IMR-90 (cell line): ENCODE data around the gene PRKAB1. TPM values are rescaled to one million over a fixed set of nuclear protein-coding genes. Genes with fewer than 3 reads are reported as not detected.
A peak's percentile ranks its signal among the peaks of the same experiment; 100 is the strongest.

Source experiments
- ATAC-seq: fragments of 200-7000 bp; cut with Tn5 transposase; 2 replicates; pipeline ENCODE4 v1.9.1; 2020; ENCODE audit warnings: low read depth, mild to moderate bottlenecking, moderate library complexity
- BruUV-seq: library from RNA; stranded (reverse); fragments of 400-500 nt; replicated peaks from 2 replicates; lab custom pipeline; 2021; lab: Mats Ljungman, UMichigan
- CTCF ChIA-PET: fragments of 300-600 bp; formaldehyde crosslinking; extraction: SDS; loops from one replicate; lab custom pipeline; 2021; ENCODE audit warnings: antibody characterized with exemption; lab: Yijun Ruan, JAX
- POLR2A ChIA-PET: fragments of 300-600 bp; sonication (Branson Sonifier 250); formaldehyde crosslinking; loops from one replicate; lab custom pipeline; 2022; ENCODE audit warnings: antibody characterized with exemption; ENCODE audit not compliant: unreplicated experiment; lab: Charles Lee
- DNase-seq: peaks from one replicate; pipeline ENCODE4 v3.0.0; 2013
- H2AFZ ChIP-seq: replicated peaks from 2 replicates; pipeline ENCODE3; 2013; ENCODE audit warnings: low read length, mild to moderate bottlenecking; ENCODE audit not compliant: poor library complexity
- H2AK5ac ChIP-seq: 2 replicates; pipeline ENCODE4 v1.6.1; 2013; ENCODE audit warnings: low read depth, low read length, inconsistent platforms
- H2AK9ac ChIP-seq: replicated peaks from 2 replicates; pipeline ENCODE3; 2013; ENCODE audit warnings: mild to moderate bottlenecking, low read depth, low read length, moderate library complexity; ENCODE audit not compliant: poor library complexity
- H2BK120ac ChIP-seq: 2 replicates; pipeline ENCODE4 v1.6.1; 2013; ENCODE audit warnings: low read depth, low read length, inconsistent platforms
- H2BK15ac ChIP-seq: 3 replicates; pipeline ENCODE4 v1.6.1; 2013; ENCODE audit warnings: low read depth, low read length, inconsistent platforms
- H2BK20ac ChIP-seq: 2 replicates; pipeline ENCODE4 v1.6.1; 2013; ENCODE audit warnings: low read depth, mild to moderate bottlenecking, inconsistent platforms, low read length, moderate library complexity
- H2BK5ac ChIP-seq: 2 replicates; pipeline ENCODE4 v1.6.1; 2013; ENCODE audit warnings: mild to moderate bottlenecking, low read depth, low read length, inconsistent platforms; ENCODE audit not compliant: poor library complexity, severe bottlenecking
- H3K14ac ChIP-seq: replicated peaks from 2 replicates; pipeline ENCODE4 v1.6.1; 2013; ENCODE audit warnings: low read depth, low read length, inconsistent platforms
- H3K18ac ChIP-seq: 2 replicates; pipeline ENCODE4 v1.6.1; 2013; ENCODE audit warnings: low read depth, low read length, control low read depth
- H3K23ac ChIP-seq: 2 replicates; pipeline ENCODE4 v1.6.1; 2013; ENCODE audit warnings: low read depth, low read length, inconsistent platforms
- H3K27ac ChIP-seq: 2 replicates; pipeline ENCODE4 v1.5.1; 2013; ENCODE audit warnings: mild to moderate bottlenecking, control low read depth, low read length; ENCODE audit not compliant: insufficient read depth
- H3K27me3 ChIP-seq: 2 replicates; pipeline ENCODE4 v1.6.1; 2013; ENCODE audit warnings: low read length; ENCODE audit not compliant: control insufficient read depth, insufficient read depth
- H3K36me3 ChIP-seq: 2 replicates; pipeline ENCODE4 v1.6.1; 2013; ENCODE audit warnings: low read length, mixed read lengths; ENCODE audit not compliant: control insufficient read depth, insufficient read depth
- H3K4ac ChIP-seq: 2 replicates; pipeline ENCODE4 v1.6.1; 2013; ENCODE audit warnings: low read depth, low read length, inconsistent platforms
- H3K4me1 ChIP-seq: 2 replicates; pipeline ENCODE4 v1.6.1; 2013; ENCODE audit warnings: low read length, mixed read lengths; ENCODE audit not compliant: control insufficient read depth, insufficient read depth
- H3K4me2 ChIP-seq: 2 replicates; pipeline ENCODE4 v1.6.1; 2013; ENCODE audit warnings: low read depth, mild to moderate bottlenecking, control low read depth, low read length, moderate library complexity
- H3K4me3 ChIP-seq: 2 replicates; pipeline ENCODE4 v1.5.1; 2013; ENCODE audit warnings: low read depth, mild to moderate bottlenecking, control low read depth, low read length, moderate library complexity; ENCODE audit not compliant: insufficient read depth
- H3K56ac ChIP-seq: 2 replicates; pipeline ENCODE4 v1.6.1; 2013; ENCODE audit warnings: low read length, inconsistent platforms; ENCODE audit not compliant: insufficient read depth; ENCODE audit errors: extremely low read depth
- H3K79me1 ChIP-seq, 2 experiments: 2 replicates each; pipeline ENCODE4 v1.6.1; 2013; ENCODE audit warnings: low read length in 2 of 2, inconsistent platforms in 1 of 2, low read depth in 1 of 2
- H3K9ac ChIP-seq: 2 replicates; pipeline ENCODE4 v1.6.1; 2013; ENCODE audit warnings: low read depth, low read length, control low read depth
- H3K9me1 ChIP-seq: 2 replicates; pipeline ENCODE4 v1.6.1; 2013; ENCODE audit warnings: low read length, inconsistent platforms; ENCODE audit not compliant: insufficient read depth
- H3K9me3 ChIP-seq: 2 replicates; pipeline ENCODE4 v1.6.1; 2013; ENCODE audit warnings: low read length; ENCODE audit not compliant: control insufficient read depth, insufficient read depth
- H4K20me1 ChIP-seq: 2 replicates; pipeline ENCODE4 v1.6.1; 2013; ENCODE audit warnings: low read length, inconsistent platforms; ENCODE audit not compliant: insufficient read depth
- H4K5ac ChIP-seq: 2 replicates; pipeline ENCODE4 v1.6.1; 2013; ENCODE audit warnings: mild to moderate bottlenecking, low read depth, low read length, control low read depth
- H4K8ac ChIP-seq, 2 experiments: 2 replicates each; pipeline ENCODE4 v1.6.1; 2013; ENCODE audit warnings: low read depth in 2 of 2, low read length in 2 of 2, control low read depth in 1 of 2, inconsistent platforms in 1 of 2
- H4K91ac ChIP-seq: 2 replicates; pipeline ENCODE4 v1.6.1; 2013; ENCODE audit warnings: low read depth, low read length, inconsistent platforms; ENCODE audit not compliant: insufficient read depth
- BHLHE40 ChIP-seq: fragments of 150-350 bp; IDR thresholded peaks from 2 replicates; pipeline ENCODE4 v1.6.1; 2016; ENCODE audit warnings: mild to moderate bottlenecking, low read depth, low read length
- CEBPB ChIP-seq: IDR thresholded peaks from 2 replicates; pipeline ENCODE4 v1.6.1; 2012; ENCODE audit warnings: low read depth, low read length, improper control_type of control experiment
- CHD1 ChIP-seq: IDR thresholded peaks from 2 replicates; pipeline ENCODE4 v1.6.1; 2012; ENCODE audit warnings: low read depth, low read length, improper control_type of control experiment
- FOS ChIP-seq: fragments of 150-350 bp; IDR thresholded peaks from 2 replicates; pipeline ENCODE4 v1.6.1; 2016; ENCODE audit warnings: low read depth, low read length
- MAFK ChIP-seq: IDR thresholded peaks from 2 replicates; pipeline ENCODE4 v1.6.1; 2012; ENCODE audit warnings: low read depth, low read length, improper control_type of control experiment
- MAZ ChIP-seq: IDR thresholded peaks from 2 replicates; pipeline ENCODE4 v1.6.1; 2012; ENCODE audit warnings: low read depth, mild to moderate bottlenecking, low read length, improper control_type of control experiment, moderate library complexity, borderline replicate concordance
- MXI1 ChIP-seq: IDR thresholded peaks from 2 replicates; pipeline ENCODE4 v1.6.1; 2012; ENCODE audit warnings: low read depth, mild to moderate bottlenecking, low read length, moderate library complexity, borderline replicate concordance
- NFE2L2 ChIP-seq: fragments of 150-350 bp; IDR thresholded peaks from 2 replicates; pipeline ENCODE4 v1.6.1; 2016; ENCODE audit warnings: low read depth, mild to moderate bottlenecking, low read length
- POLR2A ChIP-seq: IDR thresholded peaks from 2 replicates; pipeline ENCODE4 v1.6.1; 2012; ENCODE audit warnings: mild to moderate bottlenecking, low read depth, low read length
- RAD21 ChIP-seq: IDR thresholded peaks from 2 replicates; pipeline ENCODE4 v1.6.1; 2012; ENCODE audit warnings: low read length, improper control_type of control experiment
- RCOR1 ChIP-seq: IDR thresholded peaks from 2 replicates; pipeline ENCODE4 v1.6.1; 2012; ENCODE audit warnings: mild to moderate bottlenecking, low read length, improper control_type of control experiment; ENCODE audit not compliant: insufficient replicate concordance
- RFX5 ChIP-seq: IDR thresholded peaks from 2 replicates; pipeline ENCODE4 v1.8.0; 2012; ENCODE audit warnings: low read depth, mild to moderate bottlenecking, low read length, moderate library complexity
- SMC3 ChIP-seq: fragments of 150-350 bp; IDR thresholded peaks from 2 replicates; pipeline ENCODE4 v1.6.1; 2016; ENCODE audit warnings: low read depth, mild to moderate bottlenecking, antibody characterized with exemption, low read length, moderate library complexity
- WGBS, 2 experiments: methylation state at CpG; one replicate each; pipeline versions ENCODE4 v1.1.5 to v1.1.7; 2013; ENCODE audit warnings: missing lambda C conversion rate in 2 of 2; ENCODE audit not compliant: insufficient read length in 1 of 2; ENCODE audit errors: extremely low coverage in 2 of 2; 5-methylcytosine and 5-hydroxymethylcytosine counted together
- dilution Hi-C: fragments of 300-500 bp; cut with HindIII; formaldehyde crosslinking; loops from one replicate; pipeline ENCODE4 v1.14.3; 2018; ENCODE audit warnings: low sequenced_read_pairs; ENCODE audit not compliant: unreplicated experiment
- in situ Hi-C: fragments of 300-500 bp; cut with MboI; formaldehyde crosslinking; loops from 3 replicates; pipeline ENCODE4 v1.14.3; 2019; ENCODE audit warnings: low sequenced_read_pairs, inconsistent platforms, mixed read lengths
- intact Hi-C: fragments of 100-400 bp; cut with micrococcal nuclease; formaldehyde crosslinking; loops from 2 replicates; pipeline ENCODE4 v1.10.0; 2022
- polyA plus RNA-seq, 3 experiments: library from polyadenylated mRNA; depleted of rRNA; stranded (reverse); fragments of >200 nt; gene quantifications; 2 replicates each; pipeline ENCODE4 v1.2.3, GENCODE V29; 2012; ENCODE audit warnings: low replicate concordance in 1 of 3
- total RNA-seq: library from RNA; depleted of rRNA; stranded (reverse); fragments of >200 nt; gene quantifications from 2 replicates; pipeline ENCODE4 v1.2.3, GENCODE V29; 2012
- TF ChIP-seq, protein P1 (sequence below): fragments of 150-350 bp; IDR thresholded peaks from 2 replicates; pipeline ENCODE4 v1.6.1; 2016; ENCODE audit warnings: low read depth, mild to moderate bottlenecking, low read length, moderate library complexity, borderline replicate concordance
- TF ChIP-seq, protein P2 (sequence below): fragments of 150-350 bp; IDR thresholded peaks from 2 replicates; pipeline ENCODE4 v1.6.1; 2017; ENCODE audit warnings: mild to moderate bottlenecking, antibody characterized with exemption, low read length, low read depth
- TF ChIP-seq, protein P3 (sequence below): conservative IDR thresholded peaks from 2 replicates; pipeline ENCODE4 v1.5.1; 2012; ENCODE audit warnings: mild to moderate bottlenecking, low read depth, low read length, improper control_type of control experiment

Gene PRKAB1
- total and polyA plus RNA-seq, 2 of the 4 experiments (the other 2 are of a cell fraction): 9.7 to 19.3 TPM

DNA sequence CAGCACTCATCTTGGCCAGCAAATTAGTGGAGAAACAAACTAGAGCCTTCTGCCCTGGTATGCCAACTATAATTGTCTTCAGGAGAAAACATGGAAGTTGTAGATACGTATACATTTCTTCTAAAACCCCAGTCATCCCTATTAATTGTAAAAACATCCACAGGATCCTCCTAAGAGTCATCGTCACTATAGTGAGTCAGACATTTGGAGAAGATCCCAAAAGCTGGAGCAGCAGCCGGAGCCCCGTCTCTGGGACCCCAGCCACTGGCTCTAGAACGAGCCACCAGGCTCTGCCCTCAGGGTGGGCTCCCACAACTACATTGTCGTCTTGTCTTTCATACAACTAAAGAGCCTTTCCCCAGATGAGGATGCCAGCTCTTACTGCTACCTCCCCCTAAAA is 15.5 kb downstream of the PRKAB1 start:
- ATAC-seq: peak; percentile 28; the same call in 1 of the 2 replicates
- no peak for TF ChIP-seq RAD21
- no peak for TF ChIP-seq CEBPB
- no peak for TF ChIP-seq SMC3
- TF ChIP-seq FOS: no peak
- no peak for TF ChIP-seq BHLHE40
- no peak for TF ChIP-seq RCOR1
- TF ChIP-seq CHD1: no peak
- TF ChIP-seq MAFK: no peak
- TF ChIP-seq POLR2A: no peak
- TF ChIP-seq, protein P1, sequence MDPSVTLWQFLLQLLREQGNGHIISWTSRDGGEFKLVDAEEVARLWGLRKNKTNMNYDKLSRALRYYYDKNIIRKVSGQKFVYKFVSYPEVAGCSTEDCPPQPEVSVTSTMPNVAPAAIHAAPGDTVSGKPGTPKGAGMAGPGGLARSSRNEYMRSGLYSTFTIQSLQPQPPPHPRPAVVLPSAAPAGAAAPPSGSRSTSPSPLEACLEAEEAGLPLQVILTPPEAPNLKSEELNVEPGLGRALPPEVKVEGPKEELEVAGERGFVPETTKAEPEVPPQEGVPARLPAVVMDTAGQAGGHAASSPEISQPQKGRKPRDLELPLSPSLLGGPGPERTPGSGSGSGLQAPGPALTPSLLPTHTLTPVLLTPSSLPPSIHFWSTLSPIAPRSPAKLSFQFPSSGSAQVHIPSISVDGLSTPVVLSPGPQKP: no peak
- TF ChIP-seq, protein P2, sequence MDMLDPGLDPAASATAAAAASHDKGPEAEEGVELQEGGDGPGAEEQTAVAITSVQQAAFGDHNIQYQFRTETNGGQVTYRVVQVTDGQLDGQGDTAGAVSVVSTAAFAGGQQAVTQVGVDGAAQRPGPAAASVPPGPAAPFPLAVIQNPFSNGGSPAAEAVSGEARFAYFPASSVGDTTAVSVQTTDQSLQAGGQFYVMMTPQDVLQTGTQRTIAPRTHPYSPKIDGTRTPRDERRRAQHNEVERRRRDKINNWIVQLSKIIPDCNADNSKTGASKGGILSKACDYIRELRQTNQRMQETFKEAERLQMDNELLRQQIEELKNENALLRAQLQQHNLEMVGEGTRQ: no peak
- no peak for TF ChIP-seq NFE2L2
- TF ChIP-seq, protein P3, sequence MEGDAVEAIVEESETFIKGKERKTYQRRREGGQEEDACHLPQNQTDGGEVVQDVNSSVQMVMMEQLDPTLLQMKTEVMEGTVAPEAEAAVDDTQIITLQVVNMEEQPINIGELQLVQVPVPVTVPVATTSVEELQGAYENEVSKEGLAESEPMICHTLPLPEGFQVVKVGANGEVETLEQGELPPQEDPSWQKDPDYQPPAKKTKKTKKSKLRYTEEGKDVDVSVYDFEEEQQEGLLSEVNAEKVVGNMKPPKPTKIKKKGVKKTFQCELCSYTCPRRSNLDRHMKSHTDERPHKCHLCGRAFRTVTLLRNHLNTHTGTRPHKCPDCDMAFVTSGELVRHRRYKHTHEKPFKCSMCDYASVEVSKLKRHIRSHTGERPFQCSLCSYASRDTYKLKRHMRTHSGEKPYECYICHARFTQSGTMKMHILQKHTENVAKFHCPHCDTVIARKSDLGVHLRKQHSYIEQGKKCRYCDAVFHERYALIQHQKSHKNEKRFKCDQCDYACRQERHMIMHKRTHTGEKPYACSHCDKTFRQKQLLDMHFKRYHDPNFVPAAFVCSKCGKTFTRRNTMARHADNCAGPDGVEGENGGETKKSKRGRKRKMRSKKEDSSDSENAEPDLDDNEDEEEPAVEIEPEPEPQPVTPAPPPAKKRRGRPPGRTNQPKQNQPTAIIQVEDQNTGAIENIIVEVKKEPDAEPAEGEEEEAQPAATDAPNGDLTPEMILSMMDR: no peak
- TF ChIP-seq MAZ: no peak
- TF ChIP-seq RFX5: no peak
- TF ChIP-seq MXI1: no peak
- no peak overlapping the region for H2BK20ac ChIP-seq
- no peak overlapping the region for H3K14ac ChIP-seq
- H3K4me1 ChIP-seq: no peaks in the 10 kb centered on the region
- no peak overlapping the region for H2AK9ac ChIP-seq
- H4K5ac ChIP-seq: no peak overlapping the region
- no peak overlapping the region for H4K8ac ChIP-seq
- no peak overlapping the region for H3K23ac ChIP-seq
- no peaks in the 10 kb centered on the region for H3K9me3 ChIP-seq
- dilution Hi-C loops: no loop called here
- WGBS, 2 experiments: 20% methylated on average over 2 of the region's 6 CpGs; no CpG with 5 or more reads in 1 of the 2 experiments
- no peaks in the 10 kb centered on the region for H3K79me1 ChIP-seq
- no peak overlapping the region for H3K18ac ChIP-seq
- no peaks in the 10 kb centered on the region for H3K27me3 ChIP-seq
- H3K4me2 ChIP-seq: no peak overlapping the region
- H2BK120ac ChIP-seq: no peak overlapping the region; the same call in 1 of the 2 replicates
- no peak overlapping the region for H2BK5ac ChIP-seq
- CTCF ChIA-PET: interaction anchor here (1.9 kb wide), 1 partner anchor 16 kb away, joined by 4 read pairs; the partner anchor contains the start of gene PRKAB1
- no TSS peak for BruUV-seq
- POLR2A ChIA-PET: no interaction called here
- peak; percentile 63 for DNase-seq
- no peak overlapping the region for H3K56ac ChIP-seq
- H3K36me3 ChIP-seq: peaks cover 35% of the 10 kb centered on the region
- H3K4me3 ChIP-seq: no peak overlapping the region
- no peak overlapping the region for H3K9ac ChIP-seq
- intact Hi-C loops: no loop called here
- no peak overlapping the region for H2AK5ac ChIP-seq
- in situ Hi-C loops: no loop called here
- H4K20me1 ChIP-seq: no peaks in the 10 kb centered on the region
- peaks cover 5% of the 10 kb centered on the region; the same call in 1 of the 2 replicates for H3K9me1 ChIP-seq
- H2AFZ ChIP-seq: peak overlapping the region; percentile 0
- H3K4ac ChIP-seq: no peak overlapping the region
- no peak overlapping the region for H3K27ac ChIP-seq
- H2BK15ac ChIP-seq: no peak overlapping the region
- no peak overlapping the region for H4K91ac ChIP-seq
